GM21717 (cell line): ENCODE results near the gene PLXNA2.

Source experiments
- ATAC-seq: cut with Tn5 transposase; IDR thresholded peaks from one replicate; pipeline ENCODE4 v1.9.1; 2021; ENCODE audit warnings: mild to moderate bottlenecking, moderate library complexity; ENCODE audit not compliant: unreplicated experiment

Gene PLXNA2

GRCh38 chr1:208149213-208149612 lies 95.0 kb downstream of the PLXNA2 start:
- ATAC-seq, result no peak

- no peak for ATAC-seq
Observed at GRCh38 chr1:208148380-208148779, 95.8 kb downstream of the PLXNA2 start.

- ATAC-seq, result no peak
Observed at GRCh38 chr1:208146650-208147049, 97.5 kb downstream of the PLXNA2 start.

- no peak for ATAC-seq
Observed at GRCh38 chr1:208145167-208145566, 99.0 kb downstream of the PLXNA2 start.

GRCh38 chr1:208142590-208143382 lies 101.4 kb downstream of the PLXNA2 start:
- no peak for ATAC-seq

GRCh38 chr1:208141610-208142192 lies 102.5 kb downstream of the PLXNA2 start:
- ATAC-seq, result no peak

GRCh38 chr1:208139434-208140045 lies 104.6 kb downstream of the PLXNA2 start:
- no peak for ATAC-seq

GRCh38 chr1:208137193-208137592 lies 107.0 kb downstream of the PLXNA2 start:
- ATAC-seq, result no peak

- no peak for ATAC-seq
Observed at GRCh38 chr1:208136459-208137182, 107.6 kb downstream of the PLXNA2 start.

- ATAC-seq, result no peak
Observed at GRCh38 chr1:208135354-208135753, 108.8 kb downstream of the PLXNA2 start.

- ATAC-seq, result no peak
Observed at GRCh38 chr1:208134491-208134890, 109.7 kb downstream of the PLXNA2 start.

GRCh38 chr1:208133355-208133754 lies 110.8 kb downstream of the PLXNA2 start:
- no peak for ATAC-seq

GRCh38 chr1:208132287-208132882 lies 111.8 kb downstream of the PLXNA2 start:
- peak; percentile 92 for ATAC-seq

GRCh38 chr1:208131621-208132286 lies 112.4 kb downstream of the PLXNA2 start:
- ATAC-seq, result peak; percentile 21

- no peak for ATAC-seq
Observed at GRCh38 chr1:208129487-208129886, 114.7 kb downstream of the PLXNA2 start.

GRCh38 chr1:208129060-208129459 lies 115.1 kb downstream of the PLXNA2 start:
- ATAC-seq, result no peak

- ATAC-seq, result no peak
Observed at GRCh38 chr1:208127792-208128529, 116.2 kb downstream of the PLXNA2 start.

- ATAC-seq, result no peak
Observed at GRCh38 chr1:208127284-208127683, 116.9 kb downstream of the PLXNA2 start.

GRCh38 chr1:208126108-208126507 lies 118.1 kb downstream of the PLXNA2 start:
- no peak for ATAC-seq
